HepG2 (cell line): Measurements from ENCODE around the gene TRIO. TPM values are rescaled to one million over a fixed set of nuclear protein-coding genes. Genes with fewer than 3 reads are reported as not detected.

Source experiments
- ARNT ChIP-seq: fragments of 450-650 bp; IDR thresholded peaks from 2 replicates; pipeline ENCODE4 v1.6.1; 2017
- KDM3A ChIP-seq: IDR thresholded peaks from 2 replicates; pipeline ENCODE4 v1.6.1; 2018; ENCODE audit warnings: low read depth, missing compliant biosample characterization
- KLF6 ChIP-seq: IDR thresholded peaks from 2 replicates; pipeline ENCODE4 v1.8.0; 2016; ENCODE audit warnings: missing biosample characterization, missing genetic modification reagents
- LRRFIP1 ChIP-seq: sonication (generic); formaldehyde crosslinking; conservative IDR thresholded peaks from 2 replicates; pipeline ENCODE4 v1.4.0; 2020; ENCODE audit warnings: missing genetic modification reagents
- NAIF1 ChIP-seq: sonication (generic); formaldehyde crosslinking; IDR thresholded peaks from 2 replicates; pipeline ENCODE4 v1.5.0; 2020; ENCODE audit warnings: mild to moderate bottlenecking, missing genetic modification reagents, borderline replicate concordance
- PLRG1 ChIP-seq: fragments of 450-650 bp; conservative IDR thresholded peaks from 2 replicates; pipeline ENCODE4 v1.6.1; 2016
- POGZ ChIP-seq: sonication (generic); formaldehyde crosslinking; IDR thresholded peaks from 2 replicates; pipeline ENCODE4 v1.4.0; 2020; ENCODE audit warnings: mild to moderate bottlenecking, missing genetic modification reagents
- REPIN1 ChIP-seq: sonication (generic); formaldehyde crosslinking; IDR thresholded peaks from 2 replicates; pipeline ENCODE4 v1.8.0; 2022; ENCODE audit warnings: missing genetic modification reagents, low read depth, mild to moderate bottlenecking, borderline replicate concordance
- SAFB2 ChIP-seq: sonication (generic); formaldehyde crosslinking; IDR thresholded peaks from 2 replicates; pipeline ENCODE4 v1.5.1; 2020; ENCODE audit warnings: missing genetic modification reagents, low read depth, mild to moderate bottlenecking, borderline replicate concordance
- SKI ChIP-seq: fragments of 450-650 bp; IDR thresholded peaks from one replicate; pipeline ENCODE4 v1.6.1; 2018; ENCODE audit warnings: mild to moderate bottlenecking; ENCODE audit not compliant: partially characterized antibody
- SUZ12 ChIP-seq: fragments of 150-350 bp; IDR thresholded peaks from 2 replicates; pipeline ENCODE4 v1.6.1; 2014; ENCODE audit warnings: low read depth, low read length
- TEAD3 ChIP-seq: optimal IDR thresholded peaks from 2 replicates; pipeline ENCODE3; 2016; ENCODE audit warnings: borderline replicate concordance
- TFDP2 ChIP-seq: sonication (generic); formaldehyde crosslinking; IDR thresholded peaks from 2 replicates; pipeline ENCODE4 v1.4.0; 2020; ENCODE audit warnings: missing genetic modification reagents
- THAP8 ChIP-seq: sonication (generic); formaldehyde crosslinking; IDR thresholded peaks from 2 replicates; pipeline ENCODE4 v1.5.1; 2020; ENCODE audit warnings: missing genetic modification reagents, mild to moderate bottlenecking, borderline replicate concordance
- UBTF ChIP-seq: sonication (generic); formaldehyde crosslinking; IDR thresholded peaks from 2 replicates; pipeline ENCODE4 v1.4.0; 2020; ENCODE audit warnings: mild to moderate bottlenecking, missing genetic modification reagents
- ZMAT3 ChIP-seq: sonication (generic); formaldehyde crosslinking; conservative IDR thresholded peaks from 2 replicates; pipeline ENCODE4 v1.7.0; 2021; ENCODE audit warnings: missing genetic modification reagents
- ZNF326 ChIP-seq: sonication (generic); formaldehyde crosslinking; IDR thresholded peaks from 2 replicates; pipeline ENCODE4 v1.4.0; 2020; ENCODE audit warnings: missing genetic modification reagents, borderline replicate concordance
- ZNF776 ChIP-seq: sonication (generic); formaldehyde crosslinking; IDR thresholded peaks from 2 replicates; pipeline ENCODE4 v1.4.0; 2020; ENCODE audit warnings: mild to moderate bottlenecking, missing genetic modification reagents
- polyA plus RNA-seq, 8 experiments: library from polyadenylated mRNA; depleted of rRNA in 3 of 8; stranded (reverse) in 7 of 8; unstranded in 1 of 8; fragments of >200 nt; fragmentation: Illumina TruSeq in 4 of 8; extraction: Trizol in 4 of 8; gene quantifications; 2 replicates each; pipeline versions ENCODE4 v1.2.1 to v1.2.3, GENCODE V29; 2011 to 2016; ENCODE audit warnings: low read depth in 4 of 8, missing spikeins in 1 of 8, mixed read lengths in 1 of 8; ENCODE audit not compliant: insufficient read depth in 1 of 8
- total RNA-seq, 5 experiments: library from RNA; depleted of rRNA; stranded (reverse); fragments of >200 nt; fragmentation: Illumina TruSeq; extraction: Trizol; gene quantifications; 2 replicates each; pipeline ENCODE4 v1.2.3, GENCODE V29; 2016; ENCODE audit warnings: low read depth in 1 of 5
- TF ChIP-seq, protein P1 (sequence below): sonication (generic); formaldehyde crosslinking; IDR thresholded peaks from 2 replicates; pipeline ENCODE4 v1.5.1; 2020; ENCODE audit warnings: missing genetic modification reagents, mild to moderate bottlenecking, borderline replicate concordance

TRIO gene
- total and polyA plus RNA-seq, 2 of the 13 experiments (the other 11 are each of a cell fraction or from before 2014, with no cell fraction given), result 45.2 to 45.9 TPM

DNA sequence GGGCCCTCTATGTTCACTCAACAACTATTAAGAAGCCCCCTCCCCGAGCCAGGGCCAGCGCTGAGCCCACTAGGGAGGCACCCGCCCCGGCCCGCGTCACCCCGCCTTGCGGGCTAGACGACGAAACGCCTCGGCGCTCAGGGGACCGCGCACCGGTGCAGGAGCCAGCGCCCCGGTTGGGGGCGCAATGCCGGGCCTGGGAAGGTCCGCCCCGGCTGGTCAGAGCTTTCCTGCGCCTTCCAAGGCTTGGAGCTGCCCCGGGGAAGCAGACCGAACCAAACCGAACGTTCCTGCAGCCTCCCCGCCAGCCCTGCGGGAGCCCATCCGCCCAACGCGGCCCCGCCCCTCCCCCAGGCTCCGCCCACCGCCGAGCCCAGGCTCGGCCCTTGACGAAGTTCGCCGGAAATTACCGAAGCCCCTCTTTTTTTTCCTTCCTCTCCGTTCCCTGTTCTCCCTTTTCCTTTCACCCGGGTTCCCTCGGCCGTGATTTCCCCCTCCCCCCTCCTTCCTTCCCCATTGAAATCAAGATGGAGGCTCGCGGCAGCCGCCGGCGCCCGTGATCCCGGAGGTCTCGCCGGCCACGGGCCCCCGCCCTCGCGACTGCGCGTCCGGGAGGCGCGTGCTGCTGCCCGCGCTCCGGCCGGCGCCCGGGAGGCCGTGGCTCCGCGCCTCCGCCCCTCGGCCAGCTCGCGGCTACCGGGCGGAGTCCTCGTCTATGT lies at the start of gene TRIO (continued):
- TF ChIP-seq ZNF326 (no peak), PLRG1 (no peak), POGZ (CRISPR knock-in tag) (no peak), KLF6 (CRISPR knock-in tag) (0 out of 2 replicates have a peak, but pooled peaks have one; percentile 50), ZNF776 (no peak), UBTF (peak; percentile 93), NAIF1 (CRISPR knock-in tag) (no peak), TEAD3 (CRISPR knock-in tag) (peak; percentile 41), SAFB2 (CRISPR knock-in tag) (no peak), THAP8 (0 out of 2 replicates have a peak, but pooled peaks have one; percentile 59), REPIN1 (CRISPR knock-in tag) (peak; percentile 14; the same call in 1 of the 2 replicates), ARNT (no peak), KDM3A (peak; percentile 75; the same call in 1 of the 2 replicates), LRRFIP1 (CRISPR knock-in tag) (no peak), SUZ12 (no peak), SKI (peak; percentile 14), TFDP2 (CRISPR knock-in tag) (0 out of 2 replicates have a peak, but pooled peaks have one; percentile 28), ZMAT3 (CRISPR knock-in tag) (0 out of 2 replicates have a peak, but pooled peaks have one; percentile 45)
- TF ChIP-seq, protein P1, sequence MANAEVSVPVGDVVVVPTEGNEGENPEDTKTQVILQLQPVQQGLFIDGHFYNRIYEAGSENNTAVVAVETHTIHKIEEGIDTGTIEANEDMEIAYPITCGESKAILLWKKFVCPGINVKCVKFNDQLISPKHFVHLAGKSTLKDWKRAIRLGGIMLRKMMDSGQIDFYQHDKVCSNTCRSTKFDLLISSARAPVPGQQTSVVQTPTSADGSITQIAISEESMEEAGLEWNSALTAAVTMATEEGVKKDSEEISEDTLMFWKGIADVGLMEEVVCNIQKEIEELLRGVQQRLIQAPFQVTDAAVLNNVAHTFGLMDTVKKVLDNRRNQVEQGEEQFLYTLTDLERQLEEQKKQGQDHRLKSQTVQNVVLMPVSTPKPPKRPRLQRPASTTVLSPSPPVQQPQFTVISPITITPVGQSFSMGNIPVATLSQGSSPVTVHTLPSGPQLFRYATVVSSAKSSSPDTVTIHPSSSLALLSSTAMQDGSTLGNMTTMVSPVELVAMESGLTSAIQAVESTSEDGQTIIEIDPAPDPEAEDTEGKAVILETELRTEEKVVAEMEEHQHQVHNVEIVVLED, result 0 out of 2 replicates have a peak, but pooled peaks have one; percentile 18
